Skeletal muscle satellite cell (primary cell): ENCODE data around the gene ENTPD2.
A peak's percentile ranks its signal among the peaks of the same experiment; 100 is the strongest.

Source experiments
- H3K27me3 ChIP-seq: 2 replicates; pipeline ENCODE4 v1.7.0; 2013; ENCODE audit warnings: low read length; ENCODE audit not compliant: control insufficient read depth, insufficient read depth
- H3K36me3 ChIP-seq: 2 replicates; pipeline ENCODE4 v1.7.0; 2013; ENCODE audit warnings: mild to moderate bottlenecking, control low read depth, low read length; ENCODE audit not compliant: insufficient read depth
- H3K4me1 ChIP-seq: 2 replicates; pipeline ENCODE4 v1.7.0; 2013; ENCODE audit warnings: low read length; ENCODE audit not compliant: control insufficient read depth, insufficient read depth
- H3K4me2 ChIP-seq: 2 replicates; pipeline ENCODE4 v1.7.0; 2013; ENCODE audit warnings: mild to moderate bottlenecking, low read length
- H3K4me3 ChIP-seq: 2 replicates; pipeline ENCODE4 v1.7.0; 2013; ENCODE audit warnings: low read length
- H3K9ac ChIP-seq: 2 replicates; pipeline ENCODE4 v1.7.0; 2013; ENCODE audit warnings: mild to moderate bottlenecking, low read depth, low read length, moderate library complexity
- H3K9me3 ChIP-seq: replicated peaks from 2 replicates; pipeline ENCODE4 v1.7.0; 2013; ENCODE audit warnings: mild to moderate bottlenecking, control low read depth, low read length

ENTPD2 gene

DNA sequence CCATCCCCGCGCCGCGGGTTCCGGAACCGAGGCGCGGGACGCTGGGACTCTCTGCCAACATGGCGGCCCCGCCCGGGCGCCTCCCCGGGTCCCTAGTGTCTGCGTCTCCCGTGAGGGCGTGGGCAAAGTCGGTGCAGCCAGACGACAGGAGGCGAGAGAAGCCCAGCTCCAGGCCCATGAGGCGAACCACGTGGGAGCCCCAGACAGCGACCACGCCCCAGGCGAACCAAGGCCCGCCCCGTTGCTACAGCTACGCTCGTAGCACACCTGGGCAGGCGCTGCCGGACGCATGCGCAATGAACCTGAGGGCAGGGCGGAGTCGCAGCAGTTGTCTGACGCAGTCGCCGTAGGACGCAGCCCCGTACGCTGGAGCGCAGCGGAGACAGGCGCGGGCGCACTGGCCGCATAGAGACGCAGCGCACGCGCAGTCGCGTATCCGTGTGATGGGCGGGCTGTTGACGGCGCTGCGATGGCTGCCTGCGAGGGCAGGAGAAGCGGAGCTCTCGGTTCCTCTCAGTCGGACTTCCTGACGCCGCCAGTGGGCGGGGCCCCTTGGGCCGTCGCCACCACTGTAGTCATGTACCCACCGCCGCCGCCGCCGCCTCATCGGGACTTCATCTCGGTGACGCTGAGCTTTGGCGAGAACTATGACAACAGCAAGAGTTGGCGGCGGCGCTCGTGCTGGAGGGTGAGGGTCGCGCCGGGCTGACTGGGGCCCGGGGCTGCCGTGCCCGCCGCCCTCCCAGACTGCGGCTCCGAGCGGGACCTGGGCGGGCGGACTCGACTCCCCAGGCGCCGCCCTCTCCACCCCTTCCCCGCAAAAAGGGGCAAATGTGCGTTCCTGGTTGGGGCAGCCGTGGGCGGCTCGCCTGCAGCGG is 32.9 kb upstream of the ENTPD2 start, which contains the start of gene MAN1B1:
MAN1B1 (plus strand) TSS at position 455 of the 878 bp plus-strand sequence; CDS start at position 470, 15 bp downstream.
- Histone ChIP-seq H3K4me2 (peak within 1 kb of the TSS; percentile 92), H3K9me3 (no peaks in the 10 kb centered on the region), H3K27me3 (no peaks in the 10 kb centered on the region), H3K4me1 (peaks cover 51% of the 10 kb centered on the region), H3K9ac (peak within 1 kb of the TSS; percentile 92), H3K36me3 (peaks cover 17% of the 10 kb centered on the region), H3K4me3 (peak within 1 kb of the TSS; percentile 92)

DNA sequence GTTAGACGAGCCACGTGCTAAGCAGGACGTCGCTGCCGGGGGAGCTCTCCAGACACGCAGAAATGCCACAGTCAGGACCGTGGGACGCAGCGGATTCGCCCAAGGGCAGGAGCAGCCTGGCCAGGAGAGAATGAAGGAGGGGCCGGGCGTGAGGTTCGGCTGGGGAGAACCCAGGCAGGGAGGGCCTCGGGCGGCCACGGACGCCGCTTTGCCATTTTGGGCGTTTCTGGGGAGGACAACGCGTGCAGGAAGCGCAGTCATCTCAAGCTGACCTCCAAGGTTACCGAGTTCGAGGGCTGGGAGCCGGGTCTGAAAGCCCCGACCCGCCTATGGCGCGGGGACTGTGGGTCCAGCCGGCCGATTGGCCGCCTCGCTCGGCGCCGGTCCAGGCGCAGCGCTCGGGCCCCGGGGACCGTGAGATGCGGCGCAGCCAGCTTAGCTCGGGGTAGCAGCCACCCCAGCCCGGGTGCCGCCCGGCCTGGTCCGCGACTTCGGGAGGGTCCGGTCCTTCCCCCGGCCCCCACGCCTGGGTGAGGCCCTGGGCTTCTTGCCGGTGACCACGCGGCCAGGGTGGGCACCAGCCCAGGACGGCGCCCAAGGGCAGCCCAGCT is 32.2 kb upstream of the ENTPD2 start:
- Histone ChIP-seq H3K4me1 (peaks cover 51% of the 10 kb centered on the region), H3K9ac (peak overlapping the region; percentile 92), H3K27me3 (no peaks in the 10 kb centered on the region), H3K4me3 (peak overlapping the region; percentile 92), H3K36me3 (peaks cover 20% of the 10 kb centered on the region), H3K4me2 (peak overlapping the region; percentile 92), H3K9me3 (no peaks in the 10 kb centered on the region)

DNA sequence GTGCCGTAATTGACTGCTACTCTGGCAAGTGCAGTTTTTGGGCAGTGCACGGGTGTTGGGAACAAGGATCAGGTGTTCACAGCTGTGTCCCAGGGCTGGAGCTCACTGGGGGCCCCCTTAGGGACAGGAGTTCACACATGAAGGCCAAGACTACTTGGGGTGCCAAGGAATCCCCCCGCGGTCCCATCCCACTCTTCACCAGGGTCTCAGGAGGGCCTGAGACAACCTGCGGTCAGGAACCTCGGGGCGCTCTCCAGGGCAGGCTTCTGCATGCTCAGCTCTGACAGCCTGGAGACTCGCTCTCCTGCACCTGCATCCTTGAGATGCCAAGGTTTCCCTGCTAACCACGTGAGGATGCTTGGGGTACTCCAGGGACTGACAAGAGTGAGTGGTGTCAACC is 30.7 kb upstream of the ENTPD2 start:
- Histone ChIP-seq H3K36me3 (peaks cover 34% of the 10 kb centered on the region), H3K27me3 (no peaks in the 10 kb centered on the region)

DNA sequence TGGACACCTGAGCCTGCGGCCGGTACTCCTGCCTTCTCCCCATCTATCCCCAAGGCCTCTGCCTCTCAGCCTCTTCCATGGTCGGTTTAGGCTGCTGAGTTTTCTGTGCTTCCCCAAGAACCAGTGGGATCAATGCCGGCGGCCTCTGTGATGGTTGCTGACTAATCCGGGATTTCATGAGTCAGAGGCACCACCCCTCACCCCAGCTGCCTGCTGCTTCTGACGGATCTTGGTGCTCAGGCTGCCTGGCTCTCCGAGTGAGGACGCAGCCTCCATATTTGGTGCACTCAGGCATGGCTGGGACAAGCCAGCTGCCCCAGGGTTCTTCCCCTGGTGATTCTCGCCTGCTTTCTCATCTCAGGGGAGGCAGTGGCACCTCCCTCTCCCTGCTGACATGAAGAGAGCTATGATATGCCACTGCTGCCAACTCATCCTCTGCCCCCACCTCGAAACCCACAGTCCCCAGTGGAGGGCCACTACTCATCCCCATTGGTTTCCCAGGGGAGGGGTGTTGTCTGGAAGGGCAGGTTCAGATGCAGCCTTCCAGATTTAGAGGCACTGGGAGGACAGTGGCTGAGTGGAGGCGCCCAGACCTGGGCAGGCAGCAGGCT is 29.6 kb upstream of the ENTPD2 start:
- Histone ChIP-seq H3K27me3 (no peaks in the 10 kb centered on the region), H3K4me1 (peaks cover 50% of the 10 kb centered on the region), H3K9me3 (no peaks in the 10 kb centered on the region), H3K4me3 (peak overlapping the region; percentile 28), H3K36me3 (peaks cover 36% of the 10 kb centered on the region), H3K4me2 (peak overlapping the region; percentile 60), H3K9ac (peak overlapping the region; percentile 11)

More for the DNA sequence above, 30.7 kb upstream of the ENTPD2 start:
- no peak overlapping the region for H3K4me3 ChIP-seq
- peaks cover 51% of the 10 kb centered on the region for H3K4me1 ChIP-seq
- H3K9ac ChIP-seq = no peak overlapping the region
- no peaks in the 10 kb centered on the region for H3K9me3 ChIP-seq
- no peak overlapping the region for H3K4me2 ChIP-seq

DNA sequence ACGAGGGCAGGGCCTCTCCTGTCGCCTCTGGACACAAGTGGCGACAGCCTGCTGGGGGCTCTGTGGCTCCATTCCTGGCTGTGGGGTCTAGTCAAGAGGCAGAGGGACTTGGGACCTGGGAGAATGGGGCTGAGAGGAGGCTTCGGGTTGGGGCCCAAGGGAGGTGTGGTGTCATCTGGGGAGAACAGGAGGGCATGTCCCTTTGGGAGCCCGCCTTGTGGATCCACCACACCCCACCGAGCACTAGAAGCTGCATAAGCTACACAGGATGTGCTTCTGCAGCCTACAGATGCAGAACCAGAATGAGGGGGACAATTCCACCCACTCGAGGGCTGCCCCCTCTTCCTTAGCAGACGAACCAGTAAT is 29.0 kb upstream of the ENTPD2 start:
- Histone ChIP-seq H3K4me2 (peak overlapping the region; percentile 60), H3K4me3 (peak overlapping the region; percentile 28), H3K4me1 (peaks cover 51% of the 10 kb centered on the region), H3K9me3 (no peaks in the 10 kb centered on the region), H3K36me3 (peaks cover 37% of the 10 kb centered on the region), H3K9ac (peak overlapping the region; percentile 11), H3K27me3 (no peaks in the 10 kb centered on the region)

DNA sequence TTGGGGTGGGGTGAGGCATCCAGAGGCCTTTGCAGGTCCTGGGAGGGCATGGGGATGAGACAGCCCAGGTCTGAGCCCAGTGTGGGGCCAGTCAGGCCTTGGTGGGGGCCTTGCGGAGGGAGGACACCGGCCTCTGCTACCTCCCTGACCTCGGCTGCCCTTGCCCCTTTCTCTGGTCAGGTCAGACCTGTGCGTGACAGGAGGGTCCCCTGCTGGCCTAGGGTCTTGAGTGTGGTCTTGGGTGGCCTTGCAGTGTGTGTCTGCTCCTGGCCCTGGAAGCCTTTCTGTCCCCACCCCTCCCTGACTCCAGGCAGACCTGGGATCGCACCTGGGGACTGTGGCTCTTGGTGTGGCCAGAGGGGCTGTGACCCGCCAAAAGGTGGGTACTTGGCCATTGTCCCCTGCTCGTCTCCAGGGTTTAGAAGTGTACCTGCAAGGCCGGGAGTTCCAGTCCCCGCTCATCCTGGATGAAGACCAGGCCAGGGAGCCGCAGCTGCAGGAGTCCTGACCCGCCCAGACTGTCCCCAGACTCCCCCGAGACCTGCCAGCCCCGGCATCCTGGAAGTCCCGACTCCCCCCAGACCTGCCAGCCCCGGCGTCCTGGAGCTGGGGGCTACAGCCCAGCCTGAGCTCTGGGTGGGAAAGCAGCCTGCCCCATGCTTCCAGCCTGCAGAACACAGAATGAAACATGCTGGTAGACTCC is 28.5 kb upstream of the ENTPD2 start:
- Histone ChIP-seq H3K4me1 (peaks cover 46% of the 10 kb centered on the region), H3K9ac (no peak overlapping the region), H3K9me3 (no peaks in the 10 kb centered on the region), H3K4me3 (no peak overlapping the region), H3K36me3 (peaks cover 37% of the 10 kb centered on the region), H3K27me3 (no peaks in the 10 kb centered on the region), H3K4me2 (no peak overlapping the region)

DNA sequence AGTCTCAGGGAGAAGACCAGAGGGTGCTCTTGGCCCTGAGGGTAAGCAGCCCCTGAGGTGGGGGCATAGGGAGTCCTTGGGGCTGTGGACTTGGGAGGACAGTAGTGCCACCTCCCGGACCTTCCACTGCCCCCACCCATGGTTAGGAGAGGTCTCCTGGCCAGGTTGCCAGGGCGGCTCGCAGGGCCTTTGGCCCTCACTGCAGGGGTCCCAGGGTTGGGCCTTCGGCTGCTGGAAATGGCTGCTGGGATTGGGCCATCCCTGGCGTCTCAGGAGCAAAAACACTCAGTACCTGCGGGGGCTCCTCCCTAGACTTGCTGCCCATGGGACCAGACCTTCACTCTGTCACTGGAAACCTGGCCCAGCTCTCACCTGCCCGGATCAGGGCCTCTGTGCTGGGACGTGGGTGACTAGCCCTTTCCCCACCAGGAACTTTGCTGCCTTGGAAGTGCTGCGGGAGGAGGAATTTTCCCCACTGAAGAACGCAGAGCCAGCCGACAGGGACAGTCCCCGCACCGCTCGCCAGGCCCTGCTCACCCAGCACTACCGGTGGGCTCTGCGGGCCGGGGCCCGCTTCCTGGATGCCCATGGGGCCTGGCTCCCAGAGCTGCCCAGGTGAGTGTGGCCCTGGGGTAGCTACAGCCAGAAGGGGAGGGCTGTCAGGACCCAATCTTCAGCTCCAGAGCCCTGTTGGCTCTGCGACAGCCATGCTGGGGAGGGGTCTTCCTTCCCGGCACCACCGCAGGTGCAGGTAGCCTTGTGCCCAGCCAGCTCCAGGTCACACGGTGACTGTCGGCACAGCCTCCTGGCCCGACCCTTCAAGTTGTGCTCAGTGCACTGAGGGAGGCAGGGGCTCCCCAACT is 26.6 kb upstream of the ENTPD2 start:
- no peak overlapping the region for H3K9ac ChIP-seq
- H3K27me3 ChIP-seq = no peaks in the 10 kb centered on the region
- no peaks in the 10 kb centered on the region for H3K9me3 ChIP-seq
- H3K36me3 ChIP-seq = peaks cover 37% of the 10 kb centered on the region
- no peak overlapping the region for H3K4me3 ChIP-seq
- no peak overlapping the region for H3K4me2 ChIP-seq
- peaks cover 43% of the 10 kb centered on the region for H3K4me1 ChIP-seq

DNA sequence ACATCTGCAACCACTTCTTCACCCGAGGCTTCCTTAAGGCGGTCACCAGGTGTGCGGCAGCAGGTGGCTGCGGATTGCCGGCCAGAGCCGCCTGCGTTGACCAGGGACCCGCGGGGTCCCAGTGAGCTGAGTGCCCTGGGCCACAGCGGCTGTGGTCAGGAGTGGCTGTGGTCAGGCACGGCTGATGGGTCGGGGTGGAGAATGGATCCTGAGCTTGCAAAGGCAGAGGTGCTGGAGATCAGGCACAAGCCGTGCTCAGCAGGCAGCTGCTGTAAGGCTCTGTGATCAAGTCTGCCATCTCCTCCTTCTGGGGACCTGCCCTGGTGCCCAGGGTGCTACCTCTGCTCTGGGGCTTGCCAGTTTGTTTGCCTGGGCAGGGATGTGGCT is 25.5 kb upstream of the ENTPD2 start:
- Histone ChIP-seq H3K27me3 (no peaks in the 10 kb centered on the region), H3K9ac (no peak overlapping the region), H3K36me3 (peaks cover 37% of the 10 kb centered on the region), H3K9me3 (no peaks in the 10 kb centered on the region), H3K4me2 (no peak overlapping the region), H3K4me1 (peaks cover 33% of the 10 kb centered on the region), H3K4me3 (no peak overlapping the region)

DNA sequence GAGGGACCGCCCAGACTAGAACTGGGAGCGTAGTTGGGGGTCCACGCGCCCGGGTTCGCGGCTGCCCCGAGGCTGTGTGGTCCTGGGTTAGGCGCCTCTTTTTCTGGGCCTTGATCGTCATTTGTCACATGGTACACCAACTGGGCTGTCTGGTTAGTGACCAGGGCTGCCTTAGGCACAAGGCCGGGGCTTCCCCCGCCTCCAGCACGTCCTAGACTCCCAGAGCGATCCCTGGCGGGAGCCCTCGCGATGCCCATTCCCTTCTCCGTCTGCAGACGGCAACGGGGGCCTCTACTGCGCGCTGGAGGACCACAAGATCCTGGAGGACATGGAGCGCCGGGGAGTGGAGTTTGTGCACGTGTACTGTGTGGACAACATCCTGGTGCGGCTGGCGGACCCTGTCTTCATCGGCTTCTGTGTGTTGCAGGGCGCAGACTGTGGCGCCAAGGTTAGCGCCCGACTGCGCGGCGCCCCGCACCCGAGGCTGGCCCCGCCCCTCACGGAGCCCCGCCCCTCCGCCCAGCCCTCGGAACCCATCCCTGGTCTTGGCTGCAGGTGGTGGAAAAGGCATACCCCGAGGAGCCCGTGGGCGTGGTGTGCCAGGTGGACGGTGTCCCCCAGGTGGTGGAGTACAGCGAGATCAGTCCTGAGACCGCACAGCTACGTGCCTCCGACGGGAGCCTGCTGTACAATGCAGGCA is 25.0 kb upstream of the ENTPD2 start:
- no peaks in the 10 kb centered on the region for H3K27me3 ChIP-seq
- H3K36me3 ChIP-seq = peaks cover 37% of the 10 kb centered on the region
- no peaks in the 10 kb centered on the region for H3K9me3 ChIP-seq
- no peak overlapping the region for H3K9ac ChIP-seq
- peaks cover 28% of the 10 kb centered on the region for H3K4me1 ChIP-seq
- peak overlapping the region; percentile 91 for H3K4me3 ChIP-seq
- peak overlapping the region; percentile 91 for H3K4me2 ChIP-seq
